Measurements from ENCODE around the gene GRWD1. TPM values are rescaled to one million over a fixed set of nuclear protein-coding genes. Genes with fewer than 3 reads are reported as not detected.
A peak's percentile ranks its signal among the peaks of the same experiment; 100 is the strongest.

Gene GRWD1
- total RNA-seq, 1 donor from 2014 or later = 10.6 TPM

DNA sequence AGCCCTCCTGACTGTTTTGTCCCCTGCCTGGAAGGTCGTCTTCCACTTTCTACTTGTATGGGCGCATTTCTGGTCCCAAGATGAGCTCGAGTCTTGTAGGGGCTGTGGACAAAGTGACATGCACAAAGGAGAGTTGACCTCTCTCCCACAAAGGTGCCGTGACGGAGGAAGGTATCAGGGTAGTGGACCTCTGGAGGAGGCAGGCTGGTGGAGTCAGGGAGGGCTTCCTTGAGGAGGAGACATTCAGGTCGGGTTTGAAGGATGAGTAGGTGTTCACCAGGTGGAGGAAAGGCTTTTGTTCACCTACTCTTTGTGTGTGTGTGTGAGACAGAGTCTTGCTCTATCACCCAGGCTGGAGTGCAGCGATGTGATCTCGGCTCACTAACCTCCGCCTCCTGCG is 25.1 kb downstream of the GRWD1 start:
- no peak for DNase-seq (ENCODE audit: low spot score)
- H3K9me3 Mint-ChIP-seq = no peaks in the 10 kb centered on the region
- Histone ChIP-seq H3K27ac (no peak overlapping the region), H3F3A (ENCODE audit: low read depth) (peaks cover 36% of the 10 kb centered on the region), H3K9me3 (ENCODE audit: low read depth) (no peaks in the 10 kb centered on the region), H3K4me1 (peaks cover 22% of the 10 kb centered on the region), H2AFZ (replicated peaks) (no peak overlapping the region), H4K20me1 (ENCODE audit: low read depth) (peaks cover 55% of the 10 kb centered on the region), H3K36me3 (peaks cover 4% of the 10 kb centered on the region), H3K27me3 (no peaks in the 10 kb centered on the region), H3K79me2 (ENCODE audit: low read depth) (peaks cover 29% of the 10 kb centered on the region), H3K4me3 (no peak overlapping the region), H3K4me2 (no peak overlapping the region), H3K9ac (no peak overlapping the region)
- TF ChIP-seq, protein P1, sequence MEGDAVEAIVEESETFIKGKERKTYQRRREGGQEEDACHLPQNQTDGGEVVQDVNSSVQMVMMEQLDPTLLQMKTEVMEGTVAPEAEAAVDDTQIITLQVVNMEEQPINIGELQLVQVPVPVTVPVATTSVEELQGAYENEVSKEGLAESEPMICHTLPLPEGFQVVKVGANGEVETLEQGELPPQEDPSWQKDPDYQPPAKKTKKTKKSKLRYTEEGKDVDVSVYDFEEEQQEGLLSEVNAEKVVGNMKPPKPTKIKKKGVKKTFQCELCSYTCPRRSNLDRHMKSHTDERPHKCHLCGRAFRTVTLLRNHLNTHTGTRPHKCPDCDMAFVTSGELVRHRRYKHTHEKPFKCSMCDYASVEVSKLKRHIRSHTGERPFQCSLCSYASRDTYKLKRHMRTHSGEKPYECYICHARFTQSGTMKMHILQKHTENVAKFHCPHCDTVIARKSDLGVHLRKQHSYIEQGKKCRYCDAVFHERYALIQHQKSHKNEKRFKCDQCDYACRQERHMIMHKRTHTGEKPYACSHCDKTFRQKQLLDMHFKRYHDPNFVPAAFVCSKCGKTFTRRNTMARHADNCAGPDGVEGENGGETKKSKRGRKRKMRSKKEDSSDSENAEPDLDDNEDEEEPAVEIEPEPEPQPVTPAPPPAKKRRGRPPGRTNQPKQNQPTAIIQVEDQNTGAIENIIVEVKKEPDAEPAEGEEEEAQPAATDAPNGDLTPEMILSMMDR (IDR thresholded peaks at IDR 0.05) = no peak
- no peak for TF ChIP-seq EZH2 (IDR thresholded peaks at IDR 0.05)
- TF ChIP-seq EZH2phosphoT487 (IDR thresholded peaks at IDR 0.05) = no peak
- peaks cover 20% of the 10 kb centered on the region for H3K27me3 Mint-ChIP-seq (ENCODE audit: insufficient read depth, low read depth)
- H3K27ac Mint-ChIP-seq = no peak overlapping the region
- H3K36me3 Mint-ChIP-seq = peaks cover 29% of the 10 kb centered on the region
- H3K4me1 Mint-ChIP-seq = peaks cover 36% of the 10 kb centered on the region
- peak overlapping the region; percentile 97 for H3K4me3 Mint-ChIP-seq

DNA sequence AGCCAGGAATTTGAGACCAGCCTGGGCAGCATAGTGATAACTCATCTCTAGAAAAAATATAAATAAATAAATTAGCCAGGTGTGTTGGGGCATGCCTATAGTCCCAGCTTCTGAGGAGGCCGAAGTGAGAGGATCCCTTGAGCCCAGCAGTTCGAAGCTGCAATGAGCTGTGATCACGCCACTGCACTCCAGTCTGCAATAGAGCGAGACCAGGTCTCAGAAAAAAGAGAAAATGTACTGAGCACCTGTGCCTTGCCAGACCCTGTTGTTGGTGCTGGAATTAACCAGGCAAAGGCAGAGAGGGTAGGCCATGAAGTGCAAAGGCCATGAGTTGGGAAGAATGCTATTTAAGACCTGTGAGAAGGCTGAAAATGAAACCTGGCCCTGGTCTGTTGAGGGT is 26.1 kb downstream of the GRWD1 start:
- peaks cover 29% of the 10 kb centered on the region for H3K79me2 ChIP-seq (ENCODE audit: low read depth)
- Mint-ChIP-seq H3K4me1 (peaks cover 32% of the 10 kb centered on the region), H3K4me3 (peak overlapping the region; percentile 97), H3K27me3 (ENCODE audit: insufficient read depth, low read depth) (peaks cover 20% of the 10 kb centered on the region), H3K27ac (no peak overlapping the region), H3K36me3 (peaks cover 32% of the 10 kb centered on the region), H3K9me3 (no peaks in the 10 kb centered on the region)
- TF ChIP-seq, protein P1 (IDR thresholded peaks at IDR 0.05) = no peak
- TF ChIP-seq EZH2 (IDR thresholded peaks at IDR 0.05) (no peak), EZH2phosphoT487 (IDR thresholded peaks at IDR 0.05) (no peak)
- no peak for DNase-seq (ENCODE audit: low spot score)
- no peak overlapping the region for H2AFZ ChIP-seq (replicated peaks)
- H3K9ac ChIP-seq = no peak overlapping the region
- H3K4me3 ChIP-seq = no peak overlapping the region
- no peak overlapping the region for H3K27ac ChIP-seq
- peaks cover 4% of the 10 kb centered on the region for H3K36me3 ChIP-seq
- no peaks in the 10 kb centered on the region for H3K27me3 ChIP-seq
- peaks cover 22% of the 10 kb centered on the region for H3K4me1 ChIP-seq
- H4K20me1 ChIP-seq (ENCODE audit: low read depth) = peaks cover 55% of the 10 kb centered on the region
- peaks cover 31% of the 10 kb centered on the region for H3F3A ChIP-seq (ENCODE audit: low read depth)
- no peak overlapping the region for H3K4me2 ChIP-seq
- no peaks in the 10 kb centered on the region for H3K9me3 ChIP-seq (ENCODE audit: low read depth)

DNA sequence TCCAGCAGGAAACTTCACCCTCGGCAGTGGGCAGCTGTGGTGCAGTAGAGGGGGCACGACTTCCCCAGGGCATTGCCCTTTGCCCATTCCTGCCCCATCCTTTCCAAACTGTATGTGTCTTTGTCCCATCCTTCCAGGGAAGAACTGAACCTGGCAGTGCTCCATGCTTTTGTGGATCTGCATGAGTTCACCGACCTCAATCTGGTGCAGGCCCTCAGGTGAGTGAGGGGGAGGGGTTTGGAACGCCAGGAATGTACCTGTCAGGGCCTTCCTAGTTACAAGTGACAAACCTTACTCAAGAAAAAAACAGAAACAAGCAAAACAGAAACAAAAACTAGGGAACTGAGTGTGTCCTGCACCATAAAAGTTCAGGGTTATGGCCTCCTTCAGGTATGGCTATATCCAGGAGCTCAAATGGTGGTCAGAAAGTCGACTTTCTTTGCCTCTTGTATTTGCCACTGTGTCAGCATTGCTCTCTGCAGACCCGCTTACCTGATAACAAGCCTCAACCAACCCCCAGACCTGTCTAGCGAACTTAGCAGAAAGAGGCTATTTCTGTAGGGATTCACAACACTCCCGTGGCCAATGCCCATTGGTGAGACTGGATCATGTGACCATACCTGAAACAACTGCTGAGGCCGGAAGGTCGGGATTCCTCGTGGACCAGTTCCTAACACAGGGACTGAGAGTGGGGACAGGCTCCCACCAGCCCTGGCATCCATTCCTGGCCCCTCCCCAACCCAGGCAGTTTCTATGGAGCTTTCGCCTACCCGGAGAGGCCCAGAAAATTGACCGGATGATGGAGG is 27.6 kb downstream of the GRWD1 start:
- Histone ChIP-seq H3F3A (ENCODE audit: low read depth) (peaks cover 18% of the 10 kb centered on the region), H3K4me2 (no peak overlapping the region), H3K27me3 (no peaks in the 10 kb centered on the region), H3K9ac (no peak overlapping the region), H3K4me1 (peaks cover 8% of the 10 kb centered on the region), H3K36me3 (peaks cover 4% of the 10 kb centered on the region), H4K20me1 (ENCODE audit: low read depth) (peaks cover 63% of the 10 kb centered on the region), H3K79me2 (ENCODE audit: low read depth) (peaks cover 29% of the 10 kb centered on the region), H3K9me3 (ENCODE audit: low read depth) (no peaks in the 10 kb centered on the region), H3K27ac (no peak overlapping the region), H2AFZ (replicated peaks) (no peak overlapping the region), H3K4me3 (no peak overlapping the region)
- no peak for TF ChIP-seq EZH2phosphoT487 (IDR thresholded peaks at IDR 0.05)
- TF ChIP-seq EZH2 (IDR thresholded peaks at IDR 0.05) = no peak
- TF ChIP-seq, protein P1 (IDR thresholded peaks at IDR 0.05) = no peak
- no peak for DNase-seq (ENCODE audit: low spot score)
- H3K4me3 Mint-ChIP-seq = no peak overlapping the region
- no peaks in the 10 kb centered on the region for H3K9me3 Mint-ChIP-seq
- H3K27ac Mint-ChIP-seq = no peak overlapping the region
- peaks cover 21% of the 10 kb centered on the region for H3K4me1 Mint-ChIP-seq
- H3K27me3 Mint-ChIP-seq (ENCODE audit: insufficient read depth, low read depth) = peaks cover 20% of the 10 kb centered on the region
- H3K36me3 Mint-ChIP-seq = peaks cover 34% of the 10 kb centered on the region
